ENCODE measurements around the gene B4GALNT1. TPM values are rescaled to one million over a fixed set of nuclear protein-coding genes. Genes with fewer than 3 reads are reported as not detected.

The B4GALNT1 gene
- total RNA-seq, 1 donor from 2014 or later = 83.9 TPM

DNA sequence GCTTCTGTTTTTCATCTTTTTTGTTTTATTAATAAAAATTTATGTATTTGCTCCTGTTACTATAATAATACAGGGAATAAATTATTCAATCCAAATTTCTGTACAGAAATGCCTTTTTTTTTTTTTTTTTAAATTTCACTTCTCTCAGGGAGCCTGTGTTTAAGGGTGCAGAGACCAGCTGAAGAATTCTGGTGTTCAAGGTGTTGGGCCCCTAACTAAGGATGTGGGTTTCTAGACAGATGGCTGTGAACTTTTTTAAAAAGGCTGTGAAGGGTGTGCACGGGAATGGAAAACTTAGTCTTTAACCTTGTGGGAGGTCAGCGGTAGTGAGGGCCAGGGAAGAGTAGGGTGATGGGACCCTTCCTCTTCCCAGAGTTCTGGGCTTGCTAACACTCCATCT, 29.7 kb downstream of the B4GALNT1 start:
- peak overlapping the region; percentile 90 for H3K4me3 Mint-ChIP-seq (ENCODE audit: unreplicated experiment)
- DNase-seq = no peak
- H3K27me3 Mint-ChIP-seq (ENCODE audit: unreplicated experiment) = peaks cover 15% of the 10 kb centered on the region
- H3K27ac Mint-ChIP-seq (ENCODE audit: unreplicated experiment) = peak overlapping the region; percentile 93
- peaks cover 13% of the 10 kb centered on the region for H3K36me3 Mint-ChIP-seq (ENCODE audit: unreplicated experiment)
- peaks cover 36% of the 10 kb centered on the region for H3K4me1 Mint-ChIP-seq (ENCODE audit: low read depth, unreplicated experiment)
- TF ChIP-seq, protein P1, sequence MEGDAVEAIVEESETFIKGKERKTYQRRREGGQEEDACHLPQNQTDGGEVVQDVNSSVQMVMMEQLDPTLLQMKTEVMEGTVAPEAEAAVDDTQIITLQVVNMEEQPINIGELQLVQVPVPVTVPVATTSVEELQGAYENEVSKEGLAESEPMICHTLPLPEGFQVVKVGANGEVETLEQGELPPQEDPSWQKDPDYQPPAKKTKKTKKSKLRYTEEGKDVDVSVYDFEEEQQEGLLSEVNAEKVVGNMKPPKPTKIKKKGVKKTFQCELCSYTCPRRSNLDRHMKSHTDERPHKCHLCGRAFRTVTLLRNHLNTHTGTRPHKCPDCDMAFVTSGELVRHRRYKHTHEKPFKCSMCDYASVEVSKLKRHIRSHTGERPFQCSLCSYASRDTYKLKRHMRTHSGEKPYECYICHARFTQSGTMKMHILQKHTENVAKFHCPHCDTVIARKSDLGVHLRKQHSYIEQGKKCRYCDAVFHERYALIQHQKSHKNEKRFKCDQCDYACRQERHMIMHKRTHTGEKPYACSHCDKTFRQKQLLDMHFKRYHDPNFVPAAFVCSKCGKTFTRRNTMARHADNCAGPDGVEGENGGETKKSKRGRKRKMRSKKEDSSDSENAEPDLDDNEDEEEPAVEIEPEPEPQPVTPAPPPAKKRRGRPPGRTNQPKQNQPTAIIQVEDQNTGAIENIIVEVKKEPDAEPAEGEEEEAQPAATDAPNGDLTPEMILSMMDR (IDR thresholded peaks at IDR 0.05; ENCODE audit: partially characterized antibody, unreplicated experiment) = no peak
- H3K9me3 Mint-ChIP-seq (ENCODE audit: unreplicated experiment) = peaks cover 24% of the 10 kb centered on the region

DNA sequence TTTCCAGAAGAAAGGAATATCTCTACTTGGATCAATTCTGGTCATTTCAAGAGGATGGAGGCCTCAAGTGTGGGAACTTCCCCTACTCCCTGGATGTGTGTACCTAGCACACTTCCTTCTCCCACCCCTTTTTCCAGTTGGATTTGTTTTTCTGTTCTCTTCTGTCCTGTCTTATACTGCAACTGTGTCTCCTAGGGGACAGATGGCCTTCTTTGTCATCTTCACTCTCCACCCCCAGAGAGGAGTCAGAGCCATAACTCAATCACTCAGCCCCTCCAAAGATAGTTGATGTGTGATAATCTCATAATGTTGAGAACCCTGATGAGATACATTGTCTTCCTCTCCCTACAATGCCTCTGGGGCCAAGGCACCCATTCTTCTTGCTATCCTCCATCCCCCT, 30.5 kb downstream of the B4GALNT1 start:
- Mint-ChIP-seq H3K27ac (ENCODE audit: unreplicated experiment) (no peak overlapping the region), H3K27me3 (ENCODE audit: unreplicated experiment) (peaks cover 13% of the 10 kb centered on the region), H3K36me3 (ENCODE audit: unreplicated experiment) (peaks cover 13% of the 10 kb centered on the region), H3K4me1 (ENCODE audit: low read depth, unreplicated experiment) (peaks cover 33% of the 10 kb centered on the region), H3K4me3 (ENCODE audit: unreplicated experiment) (no peak overlapping the region), H3K9me3 (ENCODE audit: unreplicated experiment) (peaks cover 24% of the 10 kb centered on the region)
- no peak for DNase-seq
- TF ChIP-seq, protein P1 (IDR thresholded peaks at IDR 0.05; ENCODE audit: partially characterized antibody, unreplicated experiment) = no peak

- peaks cover 10% of the 10 kb centered on the region for H3K27me3 Mint-ChIP-seq (ENCODE audit: unreplicated experiment)
- peaks cover 18% of the 10 kb centered on the region for H3K9me3 Mint-ChIP-seq (ENCODE audit: unreplicated experiment)
- H3K36me3 Mint-ChIP-seq (ENCODE audit: unreplicated experiment) = peaks cover 13% of the 10 kb centered on the region
- no peak overlapping the region for H3K4me3 Mint-ChIP-seq (ENCODE audit: unreplicated experiment)
- peaks cover 17% of the 10 kb centered on the region for H3K4me1 Mint-ChIP-seq (ENCODE audit: low read depth, unreplicated experiment)
- no peak for DNase-seq
- TF ChIP-seq, protein P1 (IDR thresholded peaks at IDR 0.05; ENCODE audit: partially characterized antibody, unreplicated experiment) = no peak
- H3K27ac Mint-ChIP-seq (ENCODE audit: unreplicated experiment) = no peak overlapping the region
These were observed 32.6 kb downstream of the B4GALNT1 start for GRCh38 chr12:57600395-57600794.

GRCh38 chr12:57593187-57593586, 39.8 kb downstream of the B4GALNT1 start:
- Mint-ChIP-seq H3K27ac (ENCODE audit: unreplicated experiment) (no peak overlapping the region), H3K27me3 (ENCODE audit: unreplicated experiment) (no peaks in the 10 kb centered on the region), H3K4me1 (ENCODE audit: low read depth, unreplicated experiment) (peaks cover 6% of the 10 kb centered on the region), H3K4me3 (ENCODE audit: unreplicated experiment) (no peak overlapping the region), H3K36me3 (ENCODE audit: unreplicated experiment) (no peaks in the 10 kb centered on the region), H3K9me3 (ENCODE audit: unreplicated experiment) (no peaks in the 10 kb centered on the region)
- TF ChIP-seq, protein P1 (IDR thresholded peaks at IDR 0.05; ENCODE audit: partially characterized antibody, unreplicated experiment) = no peak
- no peak for DNase-seq

DNA sequence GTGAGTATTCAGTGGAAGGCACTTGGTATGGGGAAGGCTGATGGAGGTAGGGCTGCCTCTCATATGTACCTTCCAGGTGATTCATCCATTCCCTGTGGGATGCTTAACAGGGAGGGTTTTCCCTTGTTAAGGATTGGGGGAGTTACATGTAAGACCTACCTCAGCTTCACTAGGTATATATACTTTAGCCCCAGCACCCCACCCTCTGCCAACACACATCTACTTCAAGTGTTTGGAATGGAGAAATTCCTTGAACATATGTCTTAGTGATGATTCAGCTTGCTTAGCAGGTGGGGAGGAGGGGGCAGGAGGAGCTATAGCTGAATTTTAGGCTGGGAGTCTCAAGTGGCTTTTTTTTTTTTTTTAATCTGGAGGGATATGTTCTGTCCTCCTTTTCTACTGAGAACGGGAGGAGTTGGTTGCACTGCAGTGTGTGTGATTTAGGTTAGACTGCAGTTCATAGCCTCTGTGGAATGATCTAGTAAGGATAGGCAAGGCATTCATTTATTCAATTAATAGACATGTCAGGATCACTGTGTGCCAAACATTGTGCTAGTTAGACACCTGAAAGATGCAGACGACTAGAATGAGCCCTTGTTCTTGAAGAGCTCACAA, 40.3 kb downstream of the B4GALNT1 start:
- Mint-ChIP-seq H3K27ac (ENCODE audit: unreplicated experiment) (no peak overlapping the region), H3K9me3 (ENCODE audit: unreplicated experiment) (no peaks in the 10 kb centered on the region), H3K4me1 (ENCODE audit: low read depth, unreplicated experiment) (peaks cover 6% of the 10 kb centered on the region), H3K36me3 (ENCODE audit: unreplicated experiment) (no peaks in the 10 kb centered on the region), H3K27me3 (ENCODE audit: unreplicated experiment) (no peaks in the 10 kb centered on the region), H3K4me3 (ENCODE audit: unreplicated experiment) (peak overlapping the region; percentile 92)
- DNase-seq = no peak
- TF ChIP-seq, protein P1 (IDR thresholded peaks at IDR 0.05; ENCODE audit: partially characterized antibody, unreplicated experiment) = no peak

Measured in glutamatergic neuron (in vitro differentiated cells).